HT-29 (cell line): ENCODE data around the gene FAM3B. TPM values are rescaled to one million over a fixed set of nuclear protein-coding genes. Genes with fewer than 3 reads are reported as not detected.

Experiments
- DNase-seq: peaks from one replicate; pipeline ENCODE4 v3.0.0-alpha.2; 2015; ENCODE audit warnings: low spot score
- total RNA-seq: library from RNA; depleted of rRNA; stranded (reverse); fragments of >200 nt; shearing (Covaris generic); gene quantifications from 2 replicates; pipeline ENCODE4 v1.2.3, GENCODE V29; 2014

FAM3B gene
- total RNA-seq, 1 experiment from 2014 or later, result not detected

DNA sequence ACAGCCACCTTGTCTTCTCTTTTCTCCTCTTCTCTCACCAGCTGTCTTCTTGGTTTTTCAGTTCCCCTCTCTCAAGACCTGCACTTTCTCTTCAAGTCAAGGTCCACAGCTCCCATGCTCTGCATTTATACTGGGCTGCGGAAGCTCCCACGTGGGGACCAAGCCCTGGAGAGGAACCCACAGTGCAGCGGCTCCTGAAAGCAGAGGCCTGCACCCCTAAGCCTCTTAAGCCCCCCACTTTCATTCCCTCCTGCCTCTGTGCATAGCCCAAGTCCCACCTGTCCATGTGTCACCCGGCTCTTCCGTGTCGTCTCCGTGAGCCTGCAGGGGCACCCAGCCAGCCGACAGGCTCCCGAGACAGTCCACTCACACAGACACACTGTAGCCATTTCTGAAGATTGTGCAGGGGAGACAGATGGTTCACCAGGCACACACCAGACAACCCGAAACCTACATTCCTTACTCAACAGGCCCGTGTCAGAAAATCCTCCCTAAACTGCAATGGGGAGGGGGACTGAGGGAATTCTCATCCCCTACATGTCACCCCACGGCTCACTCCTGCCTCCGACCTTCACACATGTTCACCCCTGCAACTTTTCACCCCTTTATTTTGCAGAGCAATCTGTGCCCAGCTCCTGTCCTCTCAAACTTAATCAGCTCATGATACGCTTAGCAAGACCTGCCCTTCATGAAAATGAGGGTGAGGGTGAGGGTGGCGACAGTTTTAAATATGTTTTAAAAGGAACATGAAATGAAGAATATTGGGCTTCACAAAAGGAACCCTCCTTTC, 51.5 kb downstream of the FAM3B start:
- DNase-seq, result no peak

DNA sequence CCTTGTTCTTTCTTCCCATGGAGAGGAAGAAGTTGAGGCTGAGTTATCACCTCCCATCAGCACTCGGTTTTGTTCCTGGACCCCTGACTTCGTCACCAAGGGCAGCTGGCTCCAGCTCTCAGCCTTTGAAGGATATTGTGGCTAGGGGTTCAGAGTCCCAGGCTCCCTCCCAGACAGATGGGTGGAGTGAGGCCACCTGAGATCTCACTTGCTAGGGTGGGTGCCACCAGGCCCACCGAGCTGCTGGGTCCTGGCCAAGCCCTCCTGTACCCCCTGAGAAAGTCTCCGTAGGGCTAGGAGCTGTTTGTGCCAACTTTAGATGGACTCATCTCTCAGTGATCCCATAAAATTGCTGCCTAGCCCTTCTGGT, 52.1 kb downstream of the FAM3B start:
- DNase-seq, result no peak

DNA sequence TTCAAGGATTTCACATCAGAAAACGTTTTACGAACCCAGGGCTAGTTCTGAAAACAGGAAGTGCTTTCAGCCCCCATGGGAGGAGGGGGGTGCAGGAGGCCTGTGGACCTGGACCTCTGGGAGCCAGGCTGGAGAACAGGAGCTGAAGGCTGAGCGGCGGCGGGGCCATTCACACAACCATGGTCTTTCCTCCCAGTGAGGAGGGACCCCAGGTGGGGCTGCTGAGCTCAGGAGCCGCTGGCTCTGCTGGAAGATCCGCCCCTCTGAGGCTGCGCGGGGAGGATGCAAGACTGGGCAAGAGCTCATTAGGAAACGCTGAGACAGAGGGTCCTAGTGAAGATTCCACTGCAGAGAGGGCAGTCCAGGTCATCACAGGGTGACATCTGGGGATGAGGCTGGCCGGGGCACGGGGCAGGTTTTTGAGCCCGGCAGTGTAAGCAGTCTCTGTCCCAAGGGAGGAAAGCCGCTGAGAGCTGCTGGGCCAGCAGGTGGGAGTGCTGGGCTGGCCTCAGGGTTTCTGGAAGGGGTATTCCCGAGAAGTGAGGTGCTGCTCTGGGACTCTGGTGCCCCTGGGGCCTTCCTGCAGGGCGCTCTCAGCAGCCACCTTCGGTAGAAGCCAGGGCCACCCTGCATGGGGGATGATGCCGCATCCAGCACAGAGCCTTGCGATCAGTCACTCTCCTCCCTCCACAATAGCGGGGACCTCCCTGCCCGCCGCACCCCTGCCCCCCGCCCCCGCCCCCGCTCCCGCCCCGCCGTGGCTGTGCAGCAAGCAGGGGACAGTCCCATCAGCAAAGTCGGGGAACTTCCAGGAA, 52.7 kb downstream of the FAM3B start:
- no peak for DNase-seq

DNA sequence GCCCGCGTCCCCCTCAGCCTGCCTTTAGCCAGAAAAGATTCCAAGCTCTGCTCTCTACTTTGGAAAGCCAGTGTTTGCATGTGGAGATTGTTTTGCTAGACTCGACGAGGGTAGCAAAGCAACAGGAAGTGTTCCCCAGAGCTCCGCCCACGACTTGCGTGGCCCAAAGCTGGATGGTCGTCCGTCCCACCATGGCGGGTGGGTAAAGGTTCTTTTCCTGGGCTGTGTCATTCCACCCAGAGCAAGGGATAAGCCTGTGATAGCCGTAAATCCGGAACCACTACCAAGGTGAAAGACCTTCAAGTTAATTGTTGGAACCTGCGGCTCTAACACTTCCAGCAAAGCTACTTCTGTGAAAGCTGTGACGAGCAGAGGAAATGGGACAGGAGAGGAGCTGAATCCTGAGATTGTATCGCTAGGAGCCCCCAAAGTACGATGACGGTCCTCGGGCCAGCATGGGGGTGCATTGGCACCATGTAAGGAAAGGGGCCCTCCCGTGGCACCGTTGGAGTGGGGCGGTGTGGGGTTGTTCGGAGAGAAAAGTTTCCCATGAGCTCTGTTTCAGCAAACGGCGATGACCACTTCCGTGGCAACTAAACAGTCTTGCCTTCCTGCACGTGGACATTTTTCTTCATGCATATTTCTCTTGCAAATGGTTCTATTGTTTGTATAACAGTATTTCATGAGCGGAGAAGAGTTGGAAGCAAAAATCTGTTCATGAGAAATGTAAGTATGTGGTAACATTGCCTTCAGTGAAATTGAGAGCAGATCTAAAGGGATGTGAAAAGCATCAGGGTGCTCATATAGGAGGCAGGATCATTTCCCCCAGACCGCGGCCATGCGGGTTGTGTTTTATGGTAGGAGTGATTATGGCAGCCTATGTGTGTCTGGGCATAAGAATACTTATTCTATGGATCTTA, 53.6 kb downstream of the FAM3B start:
- DNase-seq, result no peak

DNA sequence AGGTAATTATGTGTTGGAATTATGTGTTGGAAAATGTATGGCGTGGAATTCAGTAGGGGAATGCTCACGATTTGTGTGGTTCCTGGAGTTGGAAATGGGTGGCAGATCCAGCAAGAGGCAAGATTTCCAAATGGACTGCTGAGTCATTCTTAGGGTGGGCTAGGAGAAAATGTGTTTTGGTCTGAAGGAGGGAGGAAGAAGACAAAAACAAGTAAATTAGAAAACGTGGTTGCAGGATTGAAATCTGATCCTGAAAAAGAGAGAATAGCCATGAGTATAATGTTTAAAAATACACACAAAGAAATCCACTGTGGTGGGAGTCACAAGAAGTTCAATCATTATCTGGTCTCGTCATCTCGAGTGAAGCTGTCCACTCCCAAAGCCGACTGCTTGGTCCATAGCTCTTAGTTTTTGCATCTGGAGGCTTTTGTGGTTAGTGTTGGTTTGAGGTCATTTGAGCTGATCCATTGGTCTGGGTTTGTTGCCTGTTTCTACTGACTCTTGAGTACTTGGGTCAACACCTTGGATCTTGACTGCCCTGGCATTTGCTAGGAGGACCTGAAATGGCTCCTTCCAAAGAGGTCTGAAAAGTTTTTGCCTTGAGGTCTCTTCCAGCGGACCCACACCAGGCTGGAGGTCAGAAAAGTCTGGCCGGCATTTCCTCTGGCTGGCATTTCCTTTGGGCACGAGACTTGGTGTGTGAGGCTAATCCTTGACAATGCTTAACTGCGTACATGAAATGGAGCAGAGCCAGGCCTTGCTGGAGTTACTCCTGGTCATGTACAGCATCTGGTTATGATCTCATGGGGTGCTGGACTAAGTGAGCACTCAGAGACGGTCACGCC, 54.5 kb downstream of the FAM3B start:
- no peak for DNase-seq

DNA sequence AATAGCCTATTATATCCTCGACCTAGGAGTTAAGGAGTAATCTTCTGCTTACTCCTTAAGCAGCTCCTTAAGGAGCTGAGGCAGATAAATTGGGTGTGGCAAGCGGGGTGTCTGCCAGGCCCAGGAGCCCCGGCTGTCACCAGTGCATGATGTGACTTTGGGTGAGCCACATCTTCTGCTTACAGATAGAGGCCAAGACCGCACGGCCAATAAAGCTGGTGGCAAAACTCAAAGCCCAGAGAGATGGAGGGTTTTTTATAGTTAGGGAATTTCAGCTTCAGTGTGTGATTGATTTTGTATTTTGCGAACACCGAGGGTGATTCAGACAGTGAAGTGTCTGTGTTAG, 55.1 kb downstream of the FAM3B start:
- no peak for DNase-seq

DNA sequence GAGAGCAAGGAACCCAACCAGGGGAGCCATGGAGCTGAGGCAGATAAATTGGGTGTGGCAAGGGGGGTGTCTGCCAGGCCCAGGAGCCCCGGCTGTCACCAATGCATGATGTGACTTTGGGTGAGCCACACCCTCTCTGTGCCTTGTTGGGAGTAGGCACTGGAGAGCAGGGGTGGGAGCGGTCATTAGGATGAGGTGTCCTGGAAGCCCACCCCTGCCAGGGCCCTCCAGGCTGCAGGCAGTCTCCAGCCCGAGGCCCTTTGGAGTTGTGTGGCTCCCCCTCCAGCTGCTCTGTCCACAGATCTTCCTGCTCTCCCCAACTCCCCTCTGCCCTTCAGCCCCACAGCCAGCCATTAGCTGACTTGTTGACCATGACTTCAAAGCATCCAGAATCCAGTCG, 56.7 kb downstream of the FAM3B start:
- DNase-seq, result no peak

DNA sequence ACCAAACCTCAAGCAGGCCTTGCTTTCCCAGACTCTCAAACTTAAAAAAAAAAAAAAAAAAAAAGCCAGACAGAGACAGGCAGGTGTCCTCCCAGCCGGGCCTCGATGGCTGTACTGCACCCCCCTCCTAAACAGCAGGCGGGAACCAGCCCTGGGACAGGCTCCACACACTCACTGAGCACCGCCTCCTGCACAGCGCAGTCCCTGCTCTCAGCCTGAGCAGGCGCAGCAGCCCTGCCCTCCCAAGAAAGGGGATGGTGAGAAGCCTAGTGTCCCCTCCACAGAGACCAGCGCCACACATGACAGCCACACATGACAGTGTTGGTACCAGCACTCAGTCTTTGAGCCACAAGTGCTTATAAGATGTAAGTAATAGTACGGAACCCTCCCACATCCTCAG, 57.2 kb downstream of the FAM3B start:
- DNase-seq, result no peak

DNA sequence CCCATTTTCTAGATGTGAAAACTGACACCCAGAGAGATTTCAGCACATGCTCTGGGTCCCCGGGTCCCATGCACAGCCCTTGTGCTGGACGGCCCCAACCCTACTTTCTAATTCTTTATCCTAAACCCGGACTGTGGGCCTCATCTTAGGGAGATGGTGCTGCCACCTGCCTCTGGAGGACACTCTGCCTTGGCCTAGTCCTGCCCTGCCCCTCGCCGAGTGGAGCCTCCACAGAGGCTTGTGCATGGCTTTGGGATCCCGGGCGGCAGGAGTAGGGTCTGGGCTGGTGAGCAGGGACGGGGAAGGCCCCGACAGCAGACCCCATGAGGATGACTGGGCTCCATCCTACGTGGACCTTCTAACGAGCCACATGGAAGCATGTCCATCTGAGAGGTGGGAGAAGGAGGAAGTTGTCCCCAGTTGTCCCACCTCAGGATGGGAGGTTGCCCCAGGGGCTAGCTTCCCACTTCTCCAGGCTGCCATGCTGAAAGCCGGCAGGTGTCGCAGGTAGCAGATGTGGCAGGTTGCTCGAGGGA, 57.6 kb downstream of the FAM3B start:
- no peak for DNase-seq

DNA sequence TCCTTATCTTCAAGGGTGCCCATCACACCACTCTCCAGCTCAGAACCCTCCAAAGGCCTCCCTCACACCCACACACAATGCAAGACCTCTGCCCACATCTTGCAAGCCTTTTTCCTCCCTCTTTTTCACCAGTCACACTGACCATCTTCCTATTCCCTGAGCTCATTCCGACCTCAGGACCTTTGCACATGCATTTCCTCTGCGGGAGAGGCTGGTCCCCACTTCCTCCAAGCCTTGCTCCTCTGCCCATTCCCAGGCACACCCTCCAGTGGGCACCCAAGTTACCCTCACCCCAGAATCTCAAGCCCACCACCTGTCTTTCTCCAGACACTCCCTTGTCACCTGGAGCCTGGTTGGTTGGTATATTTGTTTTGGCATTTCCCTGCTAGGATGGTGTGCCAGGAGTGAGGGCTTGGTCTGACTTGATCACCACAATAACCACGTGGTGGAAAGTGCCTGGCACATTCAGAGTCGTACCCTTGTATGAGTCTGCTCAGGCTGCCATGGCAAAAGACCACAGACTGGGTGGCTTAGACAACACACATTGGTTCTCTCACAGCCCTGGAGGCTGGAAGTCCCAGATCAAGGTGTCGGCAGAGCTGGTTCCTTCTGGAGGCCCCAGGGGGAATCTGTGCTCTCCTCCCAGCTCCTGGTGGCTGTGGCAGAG, 58.4 kb downstream of the FAM3B start:
- no peak for DNase-seq

DNA sequence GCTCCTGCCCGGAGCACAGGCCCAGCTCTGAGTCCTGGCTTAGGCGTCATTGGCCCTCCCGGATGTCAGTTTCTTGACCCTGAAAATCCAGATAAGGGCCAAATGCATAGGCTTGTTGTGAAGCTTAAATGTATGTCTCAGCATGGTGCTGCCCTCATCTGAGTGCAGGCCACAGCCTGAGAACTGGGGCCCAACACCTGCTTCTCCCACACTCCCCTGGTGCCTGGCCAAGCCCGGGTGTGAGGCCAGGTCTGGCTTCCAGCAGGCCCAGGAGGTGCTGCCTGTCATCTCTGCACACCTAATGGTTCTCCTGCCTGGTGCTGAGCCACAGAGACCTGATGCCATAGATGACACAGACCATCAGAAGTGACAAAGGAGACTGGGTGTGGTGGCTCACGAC, 59.3 kb downstream of the FAM3B start:
- no peak for DNase-seq

DNA sequence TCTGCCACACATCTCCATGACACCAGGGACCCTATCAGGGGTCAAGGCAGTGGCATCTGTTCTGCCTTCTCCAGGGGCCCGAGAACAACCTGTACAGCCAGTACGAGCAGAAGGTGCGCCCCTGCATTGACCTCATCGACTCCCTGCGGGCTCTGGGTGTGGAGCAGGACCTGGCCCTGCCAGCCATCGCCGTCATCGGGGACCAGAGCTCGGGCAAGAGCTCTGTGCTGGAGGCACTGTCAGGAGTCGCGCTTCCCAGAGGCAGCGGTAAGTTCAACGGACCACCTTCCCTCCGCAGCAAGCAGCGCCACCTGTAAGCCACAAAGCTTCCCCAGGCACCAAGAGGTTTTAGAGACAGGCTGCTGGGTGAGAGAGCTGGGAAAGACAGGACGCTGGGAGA, 61.1 kb downstream of the FAM3B start:
- DNase-seq, result no peak

DNA sequence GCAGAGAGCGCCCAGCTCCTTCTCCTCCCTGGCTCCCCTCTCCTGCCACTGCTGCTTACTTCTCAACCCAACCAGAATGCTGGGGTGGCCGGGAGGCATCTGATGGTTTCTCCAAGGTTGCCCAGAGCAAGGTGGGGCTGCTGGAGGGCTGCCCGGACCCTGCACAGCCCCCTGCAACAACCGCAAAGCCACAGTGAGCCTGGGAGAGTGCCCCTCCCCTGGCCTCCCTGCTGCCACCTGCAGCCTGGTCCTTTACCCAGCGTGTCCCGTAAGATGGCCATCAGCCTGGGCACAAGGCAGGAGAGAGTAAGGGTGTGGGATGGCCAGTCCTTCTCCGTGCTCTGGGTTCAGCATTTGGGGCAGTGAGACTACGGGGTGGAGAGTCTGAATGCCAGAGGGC, 62.2 kb downstream of the FAM3B start:
- no peak for DNase-seq

DNA sequence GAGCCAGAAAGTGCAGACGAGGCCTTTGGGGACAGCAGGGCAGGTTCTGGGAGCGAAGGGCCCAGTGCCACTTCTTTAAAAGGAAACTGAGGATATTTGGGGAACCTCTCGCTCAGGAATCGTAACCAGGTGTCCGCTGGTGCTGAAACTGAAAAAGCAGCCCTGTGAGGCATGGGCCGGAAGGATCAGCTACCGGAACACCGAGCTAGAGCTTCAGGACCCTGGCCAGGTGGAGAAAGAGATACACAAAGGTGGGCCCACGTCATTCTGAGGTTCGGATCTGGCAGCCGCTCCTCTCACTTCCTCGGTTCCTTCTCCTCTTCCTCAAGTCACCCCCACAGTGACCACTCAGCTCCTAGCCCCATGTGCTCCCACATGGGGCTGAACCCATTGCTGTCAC, 63.3 kb downstream of the FAM3B start:
- no peak for DNase-seq

DNA sequence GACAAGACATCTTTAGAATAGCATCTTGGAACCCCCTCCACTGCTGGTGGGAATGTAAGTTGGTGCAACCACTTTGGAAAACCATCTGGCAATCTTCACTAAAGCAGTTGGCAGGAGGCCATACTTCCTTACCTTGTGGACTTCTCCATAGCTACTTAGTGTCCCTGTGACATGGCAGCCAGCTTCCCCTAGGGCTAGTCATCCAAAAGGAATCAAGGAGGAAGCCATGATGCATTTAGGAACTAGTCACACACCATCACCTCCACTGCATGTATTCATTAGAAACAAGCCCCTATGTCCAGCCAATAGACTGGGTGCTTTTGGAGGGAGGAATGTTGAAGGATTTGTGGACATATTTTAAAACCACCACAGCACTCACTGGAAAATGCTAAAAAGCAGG, 65.1 kb downstream of the FAM3B start:
- no peak for DNase-seq

DNA sequence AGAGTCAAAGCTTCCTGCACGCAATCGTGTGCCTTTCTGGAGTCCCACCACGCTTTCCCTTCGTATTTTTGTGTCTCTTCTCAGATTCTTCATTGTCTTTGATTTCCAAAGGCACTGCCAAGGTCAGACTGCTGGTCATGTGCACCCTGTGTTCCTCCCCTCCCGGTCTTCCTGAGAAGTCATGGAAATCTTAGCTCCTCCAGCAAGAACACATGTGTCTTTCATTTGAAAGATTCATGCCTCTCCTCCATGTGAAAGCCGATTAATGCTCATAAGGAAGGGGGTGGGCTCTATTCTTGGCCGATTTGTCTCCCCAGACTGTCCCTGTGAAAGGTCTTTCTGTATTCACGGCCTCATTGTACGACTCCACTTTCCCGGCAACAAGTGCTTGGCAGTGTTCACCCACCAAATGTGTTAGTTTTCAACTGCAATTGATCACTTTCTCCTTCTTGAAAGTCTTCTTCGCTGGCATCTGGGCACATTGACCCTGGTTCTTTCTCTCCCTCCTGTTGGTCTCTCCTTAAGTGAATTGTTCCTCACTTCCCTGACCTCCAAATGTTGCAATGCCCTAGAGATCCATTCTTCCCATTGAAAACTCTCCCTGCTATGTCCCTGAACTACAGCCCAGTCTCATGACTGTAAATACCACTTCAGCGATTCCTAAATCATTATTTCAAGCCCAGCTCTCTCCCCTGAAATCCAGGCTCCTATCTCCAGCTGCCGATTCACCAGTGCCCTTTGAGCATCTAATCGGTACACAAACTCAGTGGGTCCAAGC, 70.6 kb downstream of the FAM3B start:
- no peak for DNase-seq

DNA sequence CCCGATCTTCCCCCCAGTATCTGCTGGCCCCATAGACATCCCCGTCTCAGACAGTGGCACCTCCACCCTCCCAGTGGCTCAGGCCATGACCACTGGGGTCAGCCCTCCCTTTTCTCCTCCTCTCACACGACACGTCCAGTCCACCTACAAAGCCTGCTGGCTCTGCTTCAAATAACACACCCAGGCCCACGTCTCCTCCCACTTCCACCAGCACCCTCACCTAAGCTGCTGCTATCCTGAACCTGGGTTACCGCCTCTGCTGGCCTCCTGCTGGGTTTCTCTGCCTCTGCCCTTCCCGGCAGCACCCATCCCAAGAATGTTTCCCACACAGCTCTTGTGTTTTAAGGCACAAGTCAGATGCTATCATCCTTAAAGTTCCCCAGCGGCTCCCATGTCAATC, 71.2 kb downstream of the FAM3B start:
- DNase-seq, result no peak

DNA sequence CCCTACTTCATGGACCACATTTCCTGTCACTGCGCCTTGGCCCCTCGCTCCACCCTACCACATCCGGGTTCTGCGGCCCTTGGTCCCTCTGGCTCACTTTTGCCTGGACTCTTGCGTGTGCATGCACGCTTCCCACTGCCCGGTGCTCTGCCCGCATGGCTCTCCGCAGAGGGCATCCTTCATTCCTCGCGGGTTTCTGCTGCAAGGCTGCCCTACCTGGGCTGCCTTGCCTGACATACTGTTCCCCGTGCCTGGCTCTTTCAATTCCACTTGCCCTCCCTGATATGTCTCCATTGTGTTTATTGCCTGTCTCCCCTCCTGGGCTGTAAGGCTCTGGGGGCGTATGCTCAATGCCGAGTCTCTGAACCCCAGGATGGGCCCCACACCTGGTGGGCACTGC, 71.7 kb downstream of the FAM3B start:
- no peak for DNase-seq

DNA sequence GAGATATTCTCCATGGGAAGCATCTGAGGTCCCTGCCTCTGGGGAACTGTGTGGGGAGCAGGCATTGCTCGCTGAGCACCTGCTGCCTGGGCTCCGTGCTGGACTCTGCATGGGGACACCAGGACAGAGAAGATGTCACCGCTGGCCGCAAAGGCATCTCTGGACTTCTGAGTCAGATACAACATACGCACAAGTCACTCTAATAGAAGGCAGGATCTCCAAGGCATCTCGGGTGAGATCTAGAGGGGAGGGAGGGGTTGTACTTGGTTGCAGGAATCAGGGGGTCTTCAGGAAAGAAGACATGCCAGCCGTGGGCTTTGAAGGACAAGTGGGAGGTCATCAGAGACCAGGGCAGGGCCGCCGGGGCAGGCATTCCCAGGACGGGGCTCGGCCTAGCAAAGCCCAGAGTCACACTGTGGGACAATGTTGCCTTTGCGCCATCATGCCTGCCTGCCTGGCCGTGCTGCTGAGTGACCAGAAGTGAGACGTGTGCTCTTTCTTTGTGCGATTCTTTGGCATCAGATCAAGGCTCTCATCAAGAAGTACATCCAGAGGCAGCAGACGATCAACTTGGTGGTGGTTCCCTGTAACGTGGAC, 73.5 kb downstream of the FAM3B start:
- DNase-seq, result no peak
